H1 (cell line): ENCODE results near the gene GLT8D2.
"Not testable (repeated sequence)": the region's sequence is repeated elsewhere in the genome, so short reads cannot be mapped to it uniquely, and the experiment has no call there.

Experiments
- EP300 ChIP-seq, 2 experiments: IDR thresholded peaks; 1 replicate in 1 of 2; 2 replicates in 1 of 2; pipeline ENCODE4 v1.6.1; 2011 to 2012; ENCODE audit warnings: low read depth in 2 of 2, low read length in 2 of 2, mild to moderate bottlenecking in 2 of 2, borderline replicate concordance in 1 of 2, inconsistent platforms in 1 of 2, moderate library complexity in 1 of 2
- EZH2 ChIP-seq: fragments of 200-600 bp; sonication (generic); IDR thresholded peaks from 2 replicates; pipeline ENCODE4 v1.7.1; 2012; ENCODE audit warnings: low read depth, mild to moderate bottlenecking, moderate library complexity, low read length, inconsistent platforms; ENCODE audit not compliant: severe bottlenecking
- KDM1A ChIP-seq: fragments of 200-600, 300-600 bp; sonication (generic); IDR thresholded peaks from 2 replicates; pipeline ENCODE4 v1.7.1; 2016; ENCODE audit warnings: mild to moderate bottlenecking, low read length, borderline replicate concordance
- MAFK ChIP-seq: IDR thresholded peaks from 2 replicates; pipeline ENCODE4 v1.6.1; 2012; ENCODE audit warnings: low read depth, mild to moderate bottlenecking, improper control_type of control experiment, low read length
- POLR2A ChIP-seq, 2 experiments: IDR thresholded peaks; 1 replicate in 1 of 2; 2 replicates in 1 of 2; pipeline ENCODE4 v1.6.1; 2011; ENCODE audit warnings: low read depth in 2 of 2, low read length in 2 of 2, mild to moderate bottlenecking in 2 of 2; ENCODE audit errors: control extremely low read depth in 1 of 2
- SP4 ChIP-seq: IDR thresholded peaks from 2 replicates; pipeline ENCODE4 v1.6.1; 2012; ENCODE audit warnings: low read length, inconsistent platforms
- TEAD4 ChIP-seq: IDR thresholded peaks from 2 replicates; pipeline ENCODE4 v1.6.1; 2012; ENCODE audit warnings: low read depth, low read length, inconsistent platforms, mixed read lengths
- USF2 ChIP-seq: IDR thresholded peaks from 2 replicates; pipeline ENCODE4 v1.6.1; 2011; ENCODE audit warnings: low read length, improper control_type of control experiment
- TF ChIP-seq, protein P1 (sequence below), 3 experiments: IDR thresholded peaks; 1 replicate in 2 of 3; 2 replicates in 1 of 3; pipeline versions ENCODE4 v1.5.1 to v1.6.1; 2011; ENCODE audit warnings: low read length in 3 of 3, mild to moderate bottlenecking in 3 of 3, inconsistent platforms in 2 of 3, low read depth in 1 of 3, moderate library complexity in 1 of 3; ENCODE audit not compliant: insufficient read depth in 1 of 3; ENCODE audit errors: control extremely low read depth in 1 of 3

DNA sequence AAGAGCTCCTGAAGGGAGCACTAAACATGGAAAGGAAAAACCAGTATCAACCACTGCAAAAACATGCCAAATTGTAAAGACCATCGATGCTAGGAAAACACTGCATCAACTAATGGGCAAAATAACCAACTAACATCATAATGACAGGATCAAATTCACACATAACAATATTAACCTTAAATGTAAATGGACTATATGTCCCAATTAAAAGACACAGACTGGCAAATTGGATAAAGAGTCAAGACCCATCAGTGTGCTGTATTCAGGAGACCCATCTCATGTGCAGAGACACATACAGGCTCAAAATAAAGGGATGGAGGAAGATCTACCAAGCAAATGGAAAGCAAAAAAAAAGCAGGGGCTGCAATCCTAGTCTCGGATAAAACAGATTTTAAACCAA lies 13.8 kb downstream of the GLT8D2 start:
- TF ChIP-seq, protein P1, sequence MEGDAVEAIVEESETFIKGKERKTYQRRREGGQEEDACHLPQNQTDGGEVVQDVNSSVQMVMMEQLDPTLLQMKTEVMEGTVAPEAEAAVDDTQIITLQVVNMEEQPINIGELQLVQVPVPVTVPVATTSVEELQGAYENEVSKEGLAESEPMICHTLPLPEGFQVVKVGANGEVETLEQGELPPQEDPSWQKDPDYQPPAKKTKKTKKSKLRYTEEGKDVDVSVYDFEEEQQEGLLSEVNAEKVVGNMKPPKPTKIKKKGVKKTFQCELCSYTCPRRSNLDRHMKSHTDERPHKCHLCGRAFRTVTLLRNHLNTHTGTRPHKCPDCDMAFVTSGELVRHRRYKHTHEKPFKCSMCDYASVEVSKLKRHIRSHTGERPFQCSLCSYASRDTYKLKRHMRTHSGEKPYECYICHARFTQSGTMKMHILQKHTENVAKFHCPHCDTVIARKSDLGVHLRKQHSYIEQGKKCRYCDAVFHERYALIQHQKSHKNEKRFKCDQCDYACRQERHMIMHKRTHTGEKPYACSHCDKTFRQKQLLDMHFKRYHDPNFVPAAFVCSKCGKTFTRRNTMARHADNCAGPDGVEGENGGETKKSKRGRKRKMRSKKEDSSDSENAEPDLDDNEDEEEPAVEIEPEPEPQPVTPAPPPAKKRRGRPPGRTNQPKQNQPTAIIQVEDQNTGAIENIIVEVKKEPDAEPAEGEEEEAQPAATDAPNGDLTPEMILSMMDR (IDR thresholded peaks at IDR 0.05; ENCODE audit: control extremely low read depth in 1 of 3, insufficient read depth in 1 of 3, low read depth in 1 of 3, low read length in 3 of 3): not testable (repeated sequence)
- TF ChIP-seq POLR2A (IDR thresholded peaks at IDR 0.05; ENCODE audit: control extremely low read depth in 1 of 2, low read depth in 2 of 2, low read length in 2 of 2); MAFK; TEAD4; USF2; EZH2; KDM1A; SP4; EP300 (IDR thresholded peaks at IDR 0.05; ENCODE audit: borderline replicate concordance in 1 of 2, low read depth in 2 of 2, low read length in 2 of 2): not testable (repeated sequence)
